GM23338 (cell line): ENCODE data around the gene S100A3. TPM values are rescaled to one million over a fixed set of nuclear protein-coding genes. Genes with fewer than 3 reads are reported as not detected.

Experiments
- ATAC-seq: fragments of 200-7000 bp; cut with Tn5 transposase; 3 replicates; pipeline ENCODE4 v1.9.1; 2020
- DNase-seq: peaks from one replicate; pipeline ENCODE4 v3.0.0-alpha.2; 2015; ENCODE audit warnings: low spot score
- H2AFZ ChIP-seq: fragments of 200-600 bp; sonication (generic); 2 replicates; pipeline ENCODE4 v1.8.0; 2016; ENCODE audit warnings: antibody characterized with exemption, mild to moderate bottlenecking, moderate library complexity
- H3F3A ChIP-seq: fragments of 200-600 bp; sonication (generic); replicated peaks from 2 replicates; pipeline ENCODE4 v1.8.0; 2017; ENCODE audit warnings: antibody characterized with exemption, mixed run types, low read depth
- H3K27ac ChIP-seq: fragments of 200-600 bp; sonication (generic); 2 replicates; pipeline ENCODE4 v1.6.1; 2016; ENCODE audit warnings: low read depth
- H3K27me3 ChIP-seq: fragments of 200-600 bp; sonication (generic); 2 replicates; pipeline ENCODE4 v1.8.0; 2016; ENCODE audit warnings: mild to moderate bottlenecking, mixed run types, moderate library complexity; ENCODE audit not compliant: insufficient read depth
- H3K36me3 ChIP-seq: fragments of 200-600 bp; sonication (generic); 2 replicates; pipeline ENCODE4 v1.8.0; 2016; ENCODE audit warnings: mild to moderate bottlenecking; ENCODE audit not compliant: insufficient read depth
- H3K4me1 ChIP-seq: fragments of 200-600 bp; sonication (generic); 2 replicates; pipeline ENCODE4 v1.8.0; 2016; ENCODE audit warnings: mild to moderate bottlenecking, moderate library complexity; ENCODE audit not compliant: insufficient read depth
- H3K4me2 ChIP-seq: fragments of 200-600 bp; sonication (generic); 2 replicates; pipeline ENCODE4 v1.7.1; 2017; ENCODE audit warnings: mixed run types
- H3K4me3 ChIP-seq: fragments of 200-600 bp; sonication (generic); 2 replicates; pipeline ENCODE4 v1.6.1; 2016; ENCODE audit warnings: mixed run types
- H3K79me2 ChIP-seq: fragments of 200-600 bp; sonication (generic); replicated peaks from 2 replicates; pipeline ENCODE4 v1.8.0; 2017; ENCODE audit warnings: mild to moderate bottlenecking; ENCODE audit not compliant: insufficient read depth
- H3K9me2 ChIP-seq: fragments of 200-600 bp; sonication (generic); 2 replicates; pipeline ENCODE4 v1.8.0; 2017; ENCODE audit not compliant: insufficient read depth
- H4K20me1 ChIP-seq: fragments of 200-600 bp; sonication (generic); replicated peaks from 2 replicates; pipeline ENCODE4 v1.8.0; 2017; ENCODE audit warnings: mild to moderate bottlenecking; ENCODE audit not compliant: insufficient read depth
- H3K27ac Mint-ChIP-seq: 2 replicates; pipeline ENCODE4 v1.8.0; 2020; ENCODE audit warnings: inconsistent platforms, mild to moderate bottlenecking, moderate library complexity, mixed read lengths
- H3K27me3 Mint-ChIP-seq: 3 replicates; pipeline ENCODE4 v1.8.0; 2022; ENCODE audit warnings: low read depth, mild to moderate bottlenecking, moderate library complexity, mixed read lengths, inconsistent platforms; ENCODE audit not compliant: insufficient read depth, poor library complexity
- H3K36me3 Mint-ChIP-seq: 3 replicates; pipeline ENCODE4 v1.8.0; 2021; ENCODE audit warnings: low read depth, mild to moderate bottlenecking, inconsistent platforms, moderate library complexity, mixed read lengths
- H3K4me1 Mint-ChIP-seq: 3 replicates; pipeline ENCODE4 v1.8.0; 2020; ENCODE audit warnings: mild to moderate bottlenecking, inconsistent platforms, mixed read lengths
- H3K4me3 Mint-ChIP-seq: 3 replicates; pipeline ENCODE4 v1.8.0; 2021; ENCODE audit warnings: moderate library complexity, mild to moderate bottlenecking, inconsistent platforms, mixed read lengths
- H3K9me3 Mint-ChIP-seq: 3 replicates; pipeline ENCODE4 v1.8.0; 2020; ENCODE audit warnings: moderate library complexity, mild to moderate bottlenecking, inconsistent platforms, mixed read lengths
- CREB1 ChIP-seq: fragments of 250-450 bp; sonication (Bioruptor Pico); IDR thresholded peaks from 2 replicates; pipeline ENCODE4 v1.5.0; 2020; ENCODE audit warnings: low read depth, mild to moderate bottlenecking, moderate library complexity
- ETS1 ChIP-seq: IDR thresholded peaks from 2 replicates; pipeline ENCODE4 v1.6.1; 2016; ENCODE audit warnings: antibody characterized with exemption
- JUNB ChIP-seq: IDR thresholded peaks from one replicate; pipeline ENCODE4 v1.6.1; 2016; ENCODE audit warnings: antibody characterized with exemption; ENCODE audit not compliant: unreplicated experiment
- NANOG ChIP-seq: IDR thresholded peaks from 2 replicates; pipeline ENCODE4 v1.6.1; 2016; ENCODE audit warnings: antibody characterized with exemption, borderline replicate concordance
- POLR2AphosphoS5 ChIP-seq: IDR thresholded peaks from 2 replicates; pipeline ENCODE4 v1.6.1; 2016; ENCODE audit warnings: antibody characterized with exemption, low read depth
- STAT1 ChIP-seq: IDR thresholded peaks from one replicate; pipeline ENCODE4 v1.6.1; 2016; ENCODE audit warnings: antibody characterized with exemption; ENCODE audit not compliant: unreplicated experiment
- ZNF114 ChIP-seq: fragments of 250-450 bp; sonication (Bioruptor Pico); IDR thresholded peaks from 2 replicates; pipeline ENCODE4 v1.5.0; 2020; ENCODE audit warnings: mild to moderate bottlenecking, moderate library complexity
- ZNF331 ChIP-seq: fragments of 250-450 bp; sonication (Bioruptor Pico); IDR thresholded peaks from 2 replicates; pipeline ENCODE4 v1.5.0; 2020; ENCODE audit warnings: low read depth, mild to moderate bottlenecking, moderate library complexity
- polyA plus RNA-seq: library from polyadenylated mRNA; unstranded; fragments of >200 nt; fragmentation: Nextera tagmentation; extraction: Ambion mirVana; gene quantifications from 2 replicates; pipeline ENCODE4 v1.2.1, GENCODE V29; 2016
- total RNA-seq: library from RNA; depleted of rRNA; stranded (reverse); fragments of >200 nt; shearing (Covaris generic); gene quantifications from 2 replicates; pipeline ENCODE4 v1.2.3, GENCODE V29; 2014
- TF ChIP-seq, protein P1 (sequence below): fragments of 250-450 bp; sonication (Bioruptor Pico); IDR thresholded peaks from 2 replicates; pipeline ENCODE4 v1.5.0; 2020; ENCODE audit warnings: mild to moderate bottlenecking, moderate library complexity
- TF ChIP-seq, protein P2 (sequence below), 2 experiments: fragments of 200-600 bp in 1 of 2; sonication (generic) in 1 of 2; conservative IDR thresholded peaks; 2 replicates each; pipeline versions ENCODE4 v1.5.1 to v1.6.1; 2016 to 2017; ENCODE audit warnings: antibody characterized with exemption in 2 of 2, low read depth in 2 of 2, mild to moderate bottlenecking in 2 of 2, moderate library complexity in 1 of 2

The S100A3 gene
- total and polyA plus RNA-seq, 2 experiments from 2014 or later, result not detected

DNA sequence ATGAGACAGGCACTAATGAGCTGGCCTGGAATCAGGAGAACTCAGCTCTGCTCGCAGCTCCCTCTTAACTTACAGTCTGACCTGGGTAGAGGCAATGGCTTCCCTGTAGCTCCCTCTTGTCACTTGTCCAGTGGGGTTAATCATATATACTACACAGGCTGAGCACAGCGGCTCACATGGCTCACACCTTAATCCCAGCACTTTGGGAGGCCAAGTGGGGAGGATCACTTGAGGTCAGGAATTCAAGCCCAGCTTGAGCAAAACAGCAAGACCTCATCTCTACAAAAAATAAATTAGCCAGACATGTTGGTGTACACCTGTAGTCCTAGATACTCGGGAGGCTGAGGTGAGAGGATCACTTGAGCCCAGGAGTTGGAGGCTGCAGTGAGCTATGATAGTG lies 17.4 kb downstream of the S100A3 start:
- Histone ChIP-seq H3K4me3 (no peak overlapping the region), H4K20me1 (no peaks in the 10 kb centered on the region), H3K4me2 (no peak overlapping the region), H2AFZ (no peak overlapping the region), H3K36me3 (no peaks in the 10 kb centered on the region), H3K4me1 (peaks cover 30% of the 10 kb centered on the region), H3F3A (peaks cover 12% of the 10 kb centered on the region; the same call in 1 of the 2 replicates), H3K27me3 (peaks cover 28% of the 10 kb centered on the region), H3K27ac (no peak overlapping the region), H3K9me2 (no peaks in the 10 kb centered on the region), H3K79me2 (no peaks in the 10 kb centered on the region)
- Mint-ChIP-seq H3K4me3 (no peak overlapping the region), H3K27ac (no peak overlapping the region), H3K4me1 (peaks cover 42% of the 10 kb centered on the region), H3K36me3 (no peaks in the 10 kb centered on the region; the same call in 2 of the 3 replicates), H3K9me3 (no peaks in the 10 kb centered on the region), H3K27me3 (peaks cover 28% of the 10 kb centered on the region)
- ATAC-seq (no peak), DNase-seq (no peak)
- TF ChIP-seq ZNF331 (CRISPR knock-in tag) (no peak), POLR2AphosphoS5 (no peak), JUNB (no peak)

- Mint-ChIP-seq H3K9me3 (peaks cover 1% of the 10 kb centered on the region; the same call in 1 of the 3 replicates), H3K27ac (no peak overlapping the region)
- H3K36me3 ChIP-seq, result no peaks in the 10 kb centered on the region
These were observed 21.4 kb downstream of the S100A3 start for GRCh38 chr1:153527683-153528040.

More at GRCh38 chr1:153527683-153528040, 21.4 kb downstream of the S100A3 start:
- TF ChIP-seq JUNB (no peak), ZNF331 (CRISPR knock-in tag) (no peak), CREB1 (no peak), ETS1 (no peak), NANOG (no peak), ZNF114 (no peak), STAT1 (no peak), POLR2AphosphoS5 (no peak)
- TF ChIP-seq, protein P1, sequence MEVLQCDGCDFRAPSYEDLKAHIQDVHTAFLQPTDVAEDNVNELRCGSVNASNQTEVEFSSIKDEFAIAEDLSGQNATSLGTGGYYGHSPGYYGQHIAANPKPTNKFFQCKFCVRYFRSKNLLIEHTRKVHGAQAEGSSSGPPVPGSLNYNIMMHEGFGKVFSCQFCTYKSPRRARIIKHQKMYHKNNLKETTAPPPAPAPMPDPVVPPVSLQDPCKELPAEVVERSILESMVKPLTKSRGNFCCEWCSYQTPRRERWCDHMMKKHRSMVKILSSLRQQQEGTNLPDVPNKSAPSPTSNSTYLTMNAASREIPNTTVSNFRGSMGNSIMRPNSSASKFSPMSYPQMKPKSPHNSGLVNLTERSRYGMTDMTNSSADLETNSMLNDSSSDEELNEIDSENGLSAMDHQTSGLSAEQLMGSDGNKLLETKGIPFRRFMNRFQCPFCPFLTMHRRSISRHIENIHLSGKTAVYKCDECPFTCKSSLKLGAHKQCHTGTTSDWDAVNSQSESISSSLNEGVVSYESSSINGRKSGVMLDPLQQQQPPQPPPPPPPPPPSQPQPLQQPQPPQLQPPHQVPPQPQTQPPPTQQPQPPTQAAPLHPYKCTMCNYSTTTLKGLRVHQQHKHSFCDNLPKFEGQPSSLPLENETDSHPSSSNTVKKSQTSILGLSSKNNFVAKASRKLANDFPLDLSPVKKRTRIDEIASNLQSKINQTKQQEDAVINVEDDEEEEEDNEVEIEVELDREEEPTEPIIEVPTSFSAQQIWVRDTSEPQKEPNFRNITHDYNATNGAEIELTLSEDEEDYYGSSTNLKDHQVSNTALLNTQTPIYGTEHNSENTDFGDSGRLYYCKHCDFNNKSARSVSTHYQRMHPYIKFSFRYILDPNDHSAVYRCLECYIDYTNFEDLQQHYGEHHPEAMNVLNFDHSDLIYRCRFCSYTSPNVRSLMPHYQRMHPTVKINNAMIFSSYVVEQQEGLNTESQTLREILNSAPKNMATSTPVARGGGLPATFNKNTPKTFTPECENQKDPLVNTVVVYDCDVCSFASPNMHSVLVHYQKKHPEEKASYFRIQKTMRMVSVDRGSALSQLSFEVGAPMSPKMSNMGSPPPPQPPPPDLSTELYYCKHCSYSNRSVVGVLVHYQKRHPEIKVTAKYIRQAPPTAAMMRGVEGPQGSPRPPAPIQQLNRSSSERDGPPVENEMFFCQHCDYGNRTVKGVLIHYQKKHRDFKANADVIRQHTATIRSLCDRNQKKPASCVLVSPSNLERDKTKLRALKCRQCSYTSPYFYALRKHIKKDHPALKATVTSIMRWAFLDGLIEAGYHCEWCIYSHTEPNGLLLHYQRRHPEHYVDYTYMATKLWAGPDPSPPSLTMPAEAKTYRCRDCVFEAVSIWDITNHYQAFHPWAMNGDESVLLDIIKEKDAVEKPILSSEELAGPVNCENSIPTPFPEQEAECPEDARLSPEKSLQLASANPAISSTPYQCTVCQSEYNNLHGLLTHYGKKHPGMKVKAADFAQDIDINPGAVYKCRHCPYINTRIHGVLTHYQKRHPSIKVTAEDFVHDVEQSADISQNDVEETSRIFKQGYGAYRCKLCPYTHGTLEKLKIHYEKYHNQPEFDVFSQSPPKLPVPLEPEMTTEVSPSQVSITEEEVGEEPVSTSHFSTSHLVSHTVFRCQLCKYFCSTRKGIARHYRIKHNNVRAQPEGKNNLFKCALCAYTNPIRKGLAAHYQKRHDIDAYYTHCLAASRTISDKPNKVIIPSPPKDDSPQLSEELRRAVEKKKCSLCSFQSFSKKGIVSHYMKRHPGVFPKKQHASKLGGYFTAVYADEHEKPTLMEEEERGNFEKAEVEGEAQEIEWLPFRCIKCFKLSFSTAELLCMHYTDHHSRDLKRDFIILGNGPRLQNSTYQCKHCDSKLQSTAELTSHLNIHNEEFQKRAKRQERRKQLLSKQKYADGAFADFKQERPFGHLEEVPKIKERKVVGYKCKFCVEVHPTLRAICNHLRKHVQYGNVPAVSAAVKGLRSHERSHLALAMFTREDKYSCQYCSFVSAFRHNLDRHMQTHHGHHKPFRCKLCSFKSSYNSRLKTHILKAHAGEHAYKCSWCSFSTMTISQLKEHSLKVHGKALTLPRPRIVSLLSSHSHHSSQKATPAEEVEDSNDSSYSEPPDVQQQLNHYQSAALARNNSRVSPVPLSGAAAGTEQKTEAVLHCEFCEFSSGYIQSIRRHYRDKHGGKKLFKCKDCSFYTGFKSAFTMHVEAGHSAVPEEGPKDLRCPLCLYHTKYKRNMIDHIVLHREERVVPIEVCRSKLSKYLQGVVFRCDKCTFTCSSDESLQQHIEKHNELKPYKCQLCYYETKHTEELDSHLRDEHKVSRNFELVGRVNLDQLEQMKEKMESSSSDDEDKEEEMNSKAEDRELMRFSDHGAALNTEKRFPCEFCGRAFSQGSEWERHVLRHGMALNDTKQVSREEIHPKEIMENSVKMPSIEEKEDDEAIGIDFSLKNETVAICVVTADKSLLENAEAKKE (CRISPR knock-in tag), result no peak
- TF ChIP-seq, protein P2, sequence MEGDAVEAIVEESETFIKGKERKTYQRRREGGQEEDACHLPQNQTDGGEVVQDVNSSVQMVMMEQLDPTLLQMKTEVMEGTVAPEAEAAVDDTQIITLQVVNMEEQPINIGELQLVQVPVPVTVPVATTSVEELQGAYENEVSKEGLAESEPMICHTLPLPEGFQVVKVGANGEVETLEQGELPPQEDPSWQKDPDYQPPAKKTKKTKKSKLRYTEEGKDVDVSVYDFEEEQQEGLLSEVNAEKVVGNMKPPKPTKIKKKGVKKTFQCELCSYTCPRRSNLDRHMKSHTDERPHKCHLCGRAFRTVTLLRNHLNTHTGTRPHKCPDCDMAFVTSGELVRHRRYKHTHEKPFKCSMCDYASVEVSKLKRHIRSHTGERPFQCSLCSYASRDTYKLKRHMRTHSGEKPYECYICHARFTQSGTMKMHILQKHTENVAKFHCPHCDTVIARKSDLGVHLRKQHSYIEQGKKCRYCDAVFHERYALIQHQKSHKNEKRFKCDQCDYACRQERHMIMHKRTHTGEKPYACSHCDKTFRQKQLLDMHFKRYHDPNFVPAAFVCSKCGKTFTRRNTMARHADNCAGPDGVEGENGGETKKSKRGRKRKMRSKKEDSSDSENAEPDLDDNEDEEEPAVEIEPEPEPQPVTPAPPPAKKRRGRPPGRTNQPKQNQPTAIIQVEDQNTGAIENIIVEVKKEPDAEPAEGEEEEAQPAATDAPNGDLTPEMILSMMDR (conservative IDR thresholded peaks at IDR 0.05; ENCODE audit: low read depth in 2 of 2), result no peak
- Mint-ChIP-seq H3K4me1 (peaks cover 24% of the 10 kb centered on the region), H3K27me3 (no peaks in the 10 kb centered on the region), H3K4me3 (no peak overlapping the region), H3K36me3 (no peaks in the 10 kb centered on the region)
- Histone ChIP-seq H3K4me2 (no peak overlapping the region), H3K4me3 (no peak overlapping the region), H3F3A (peaks cover 9% of the 10 kb centered on the region; the same call in 1 of the 2 replicates), H2AFZ (peak overlapping the region; percentile 95), H3K4me1 (peaks cover 14% of the 10 kb centered on the region), H4K20me1 (no peaks in the 10 kb centered on the region), H3K9me2 (no peaks in the 10 kb centered on the region), H3K27me3 (no peaks in the 10 kb centered on the region), H3K79me2 (no peaks in the 10 kb centered on the region), H3K27ac (no peak overlapping the region)
- no peak for ATAC-seq
- DNase-seq, result no peak
